ENCODE results near the gene AGAP1.

- TF ChIP-seq CTCF (IDR thresholded peaks at IDR 0.05; ENCODE audit: low read depth, low read length, poor library complexity, severe bottlenecking) (no peak), EZH2phosphoT487 (IDR thresholded peaks at IDR 0.05; ENCODE audit: borderline replicate concordance, low read length) (no peak)
These were observed 544.3 kb downstream of the AGAP1 start for GRCh38 chr2:236038096-236038495.

Data from DOHH2 (cell line).